GM19099 (cell line): ENCODE measurements around the gene TBC1D8B.

Source experiments
- POLR2A ChIP-seq: IDR thresholded peaks from 3 replicates; pipeline ENCODE4 v1.6.1; 2011; ENCODE audit warnings: low read depth; ENCODE audit not compliant: insufficient read length; ENCODE audit errors: extremely low read depth

TBC1D8B gene

GRCh38 chrX:106802388-106803275 lies at the start of gene TBC1D8B:
TBC1D8B (plus strand) TSS chrX:106802673; CDS start chrX:106802854, 181 bp downstream.
- TF ChIP-seq POLR2A: no peak

GRCh38 chrX:106774981-106775380 lies 27.5 kb upstream of the TBC1D8B start:
- no peak for TF ChIP-seq POLR2A

GRCh38 chrX:106780264-106780663 lies 22.2 kb upstream of the TBC1D8B start:
- TF ChIP-seq POLR2A: no peak

GRCh38 chrX:106780664-106781377 lies 21.7 kb upstream of the TBC1D8B start:
- TF ChIP-seq POLR2A: no peak

GRCh38 chrX:106783716-106784115 lies 18.8 kb upstream of the TBC1D8B start:
- no peak for TF ChIP-seq POLR2A

- no peak for TF ChIP-seq POLR2A
These were observed 11.0 kb upstream of the TBC1D8B start for GRCh38 chrX:106791495-106791894.

GRCh38 chrX:106802063-106802387 lies 448 bp upstream of the TBC1D8B start:
- no peak for TF ChIP-seq POLR2A

- no peak for TF ChIP-seq POLR2A
These were observed 8.8 kb downstream of the TBC1D8B start for GRCh38 chrX:106811131-106811910.

GRCh38 chrX:106862972-106863688 lies 60.7 kb downstream of the TBC1D8B start:
- no peak for TF ChIP-seq POLR2A

GRCh38 chrX:106863697-106864096 lies 61.2 kb downstream of the TBC1D8B start:
- no peak for TF ChIP-seq POLR2A

GRCh38 chrX:106874075-106874474 lies 71.6 kb downstream of the TBC1D8B start:
- no peak for TF ChIP-seq POLR2A

- no peak for TF ChIP-seq POLR2A
These were observed 72.7 kb downstream of the TBC1D8B start for GRCh38 chrX:106875151-106875550.

GRCh38 chrX:106889468-106889867 lies 87.0 kb downstream of the TBC1D8B start:
- no peak for TF ChIP-seq POLR2A

- TF ChIP-seq POLR2A: no peak
These were observed 89.4 kb downstream of the TBC1D8B start for GRCh38 chrX:106891762-106892460.
